Heart left ventricle (tissue), 16 donors: ENCODE measurements around the gene PRPF6. TPM values are rescaled to one million over a fixed set of nuclear protein-coding genes. Genes with fewer than 3 reads are reported as not detected.

Source experiments
- ATAC-seq, 4 donors: fragments of 200-7000 bp; cut with Tn5 transposase; one replicate each; pipeline ENCODE4 v1.9.1; 2020 to 2022; ENCODE audit warnings: moderate library complexity in 4 of 4, mild to moderate bottlenecking in 3 of 4, moderate number of reproducible peaks in 1 of 4
- DNase-seq, 5 donors: peaks; one replicate each; pipeline ENCODE4 v3.0.0-alpha.2; 2020
- H3K27ac ChIP-seq, 12 donors: fragments of 200-600 bp; sonication (generic) in 4 of 12; one replicate each; pipeline versions ENCODE4 v1.5.0 to v1.8.0; 2016 to 2022; ENCODE audit warnings: mild to moderate bottlenecking in 2 of 12
- H3K27me3 ChIP-seq, 9 donors: fragments of 200-600 bp; sonication (generic) in 2 of 9; one replicate each; pipeline versions ENCODE4 v1.5.1 to v1.8.0; 2016 to 2022; ENCODE audit warnings: mild to moderate bottlenecking in 3 of 9
- H3K36me3 ChIP-seq, 9 donors: fragments of 200-600 bp; sonication (generic) in 2 of 9; one replicate each; pipeline versions ENCODE4 v1.5.0 to v1.8.0; 2018 to 2022; ENCODE audit warnings: mild to moderate bottlenecking in 2 of 9
- H3K4me1 ChIP-seq, 12 donors: fragments of 200-600 bp; sonication (generic) in 4 of 12; one replicate each; pipeline versions ENCODE4 v1.5.0 to v1.8.0; 2016 to 2022; ENCODE audit warnings: mild to moderate bottlenecking in 3 of 12
- H3K4me3 ChIP-seq, 12 donors: fragments of 200-600 bp; sonication (generic) in 4 of 12; one replicate each; pipeline versions ENCODE4 v1.5.0 to v1.8.0; 2017 to 2022; ENCODE audit warnings: mild to moderate bottlenecking in 9 of 12, moderate library complexity in 4 of 12
- H3K9me3 ChIP-seq, 12 donors: fragments of 200-600 bp; sonication (generic) in 4 of 12; one replicate each; pipeline versions ENCODE4 v1.5.0 to v1.8.0; 2016 to 2022; ENCODE audit warnings: mild to moderate bottlenecking in 1 of 12
- POLR2A ChIP-seq, 2 donors: fragments of 450-650 bp; IDR thresholded peaks; one replicate each; pipeline ENCODE4 v1.6.1; 2017; ENCODE audit warnings: antibody characterized with exemption in 2 of 2, mild to moderate bottlenecking in 2 of 2, moderate library complexity in 2 of 2
- WGBS, 4 donors: extraction: QIAGEN DNeasy Blood & Tissue Kit in 2 of 4; methylation state at CpG; one replicate each; pipeline versions ENCODE4 v1.1.5 to v1.1.7; 2013 to 2018; 5-methylcytosine and 5-hydroxymethylcytosine counted together
- intact Hi-C, 10 donors: fragments of 100-400 bp; cut with DNase I; formaldehyde crosslinking; loops; one replicate each; pipeline versions ENCODE4 v1.11.1 to v1.14.2; 2022
- polyA plus RNA-seq, 2 donors: library from polyadenylated mRNA; stranded (reverse); fragments of 200-250 nt; gene quantifications; one replicate each; pipeline ENCODE4 v1.2.3, GENCODE V29; 2013
- total RNA-seq, 9 donors: library from RNA; depleted of rRNA in 2 of 9; stranded (reverse); fragments of >200 nt in 2 of 9; fragmentation: NEBNext Ultra II Directional in 3 of 9; extraction: Animal tissue kit (Norgen Biotek cat#: 25700) in 3 of 9; gene quantifications; one replicate each; pipeline versions ENCODE4 v1.1.0 to v1.2.4, GENCODE V29; 2016 to 2023
- TF ChIP-seq, protein P1 (sequence below), 12 donors: fragments of 200-600 bp; sonication (generic) in 4 of 12; IDR thresholded peaks; one replicate each; pipeline versions ENCODE4 v1.5.0 to v1.8.0; 2018 to 2022; ENCODE audit warnings: antibody characterized with exemption in 12 of 12, mild to moderate bottlenecking in 5 of 12
- donor health status: ischemic (EF 13 %, LVEDD 7.1; RV severe dilation, severe dysfunction).
- donor health status: healthy with polysubstance abuse.
- donor health status: DM: no; HTN: yes; CAD: no.
- donor health status: DM: no; HTN: no; CAD: no.
- donor health status: ischemic (EF 25% LVEDD 6.9; RV normal size, moderate dysfunction).
- donor health status: ischemic (EF 25% LVEDD 5.7; RV mildly dilated, moderate dysfunction).
- donor health status: healthy.
- donor health status: DM: yes; HTN: yes; CAD: no.
- donor health status: ischemic (EF 35%, LVEDD 5.7; RV mildly dilated, moderate dysfunction).
- donor health status: nonischemic (EF 11% LVEDD 7.7; RV severe dilation, severe dysfunction).
- donor health status: DM: yes; HTN: yes; CAD: no.
- donor health status: PGD.
- donor health status: ischemic (EF 29% LVEDD 5.4; RV normal size, mild dysfunction).
- donor health status: nonischemic (EF 23%, LVEDD 6.1; RV moderate dilation, normal function).

PRPF6 gene
- total and polyA plus RNA-seq, 11 donors: 31.0 to 62.6 (median 47.6) TPM

GRCh38 chr20:63968136-63968927 lies 12.6 kb upstream of the PRPF6 start:
- ATAC-seq: no peak
- Histone ChIP-seq H3K4me3 (peak overlapping the region in 10 of 12 donors; percentile 51 to 91 (median 70)), H3K9me3 (no peaks in the 10 kb centered on the region), H3K27me3 (no peaks in the 10 kb centered on the region), H3K27ac (peak overlapping the region in 10 of 12 donors; percentile 29 to 86 (median 70)), H3K36me3 (peaks cover 0 to 29% (median 14%) of the 10 kb centered on the region in 9 donors), H3K4me1 (peaks cover 0 to 31% (median 23%) of the 10 kb centered on the region in 12 donors)
- intact Hi-C loops: no loop called here
- DNase-seq: peak; percentile 19 to 50 (median 24)
- no peak for TF ChIP-seq POLR2A (IDR thresholded peaks at IDR 0.05)
- TF ChIP-seq, protein P1, sequence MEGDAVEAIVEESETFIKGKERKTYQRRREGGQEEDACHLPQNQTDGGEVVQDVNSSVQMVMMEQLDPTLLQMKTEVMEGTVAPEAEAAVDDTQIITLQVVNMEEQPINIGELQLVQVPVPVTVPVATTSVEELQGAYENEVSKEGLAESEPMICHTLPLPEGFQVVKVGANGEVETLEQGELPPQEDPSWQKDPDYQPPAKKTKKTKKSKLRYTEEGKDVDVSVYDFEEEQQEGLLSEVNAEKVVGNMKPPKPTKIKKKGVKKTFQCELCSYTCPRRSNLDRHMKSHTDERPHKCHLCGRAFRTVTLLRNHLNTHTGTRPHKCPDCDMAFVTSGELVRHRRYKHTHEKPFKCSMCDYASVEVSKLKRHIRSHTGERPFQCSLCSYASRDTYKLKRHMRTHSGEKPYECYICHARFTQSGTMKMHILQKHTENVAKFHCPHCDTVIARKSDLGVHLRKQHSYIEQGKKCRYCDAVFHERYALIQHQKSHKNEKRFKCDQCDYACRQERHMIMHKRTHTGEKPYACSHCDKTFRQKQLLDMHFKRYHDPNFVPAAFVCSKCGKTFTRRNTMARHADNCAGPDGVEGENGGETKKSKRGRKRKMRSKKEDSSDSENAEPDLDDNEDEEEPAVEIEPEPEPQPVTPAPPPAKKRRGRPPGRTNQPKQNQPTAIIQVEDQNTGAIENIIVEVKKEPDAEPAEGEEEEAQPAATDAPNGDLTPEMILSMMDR (IDR thresholded peaks at IDR 0.05): no peak
- 68 to 81% (median 77%) methylated on average over 6 to 14 of the region's 14 CpGs for WGBS, 4 donors

- H3K27me3 ChIP-seq: no peaks in the 10 kb centered on the region
- H3K27ac ChIP-seq: peak overlapping the region in 11 of 12 donors; percentile 29 to 86 (median 68)
- WGBS, 4 donors: 1 to 3% (median 2%) methylated on average over 15 to 70 of the region's 70 CpGs
- ATAC-seq (no peak), DNase-seq (peak; percentile 26 to 53 (median 42))
- H3K4me1 ChIP-seq: peaks cover 0 to 37% (median 29%) of the 10 kb centered on the region in 12 donors
- peaks cover 0 to 20% (median 7%) of the 10 kb centered on the region in 9 donors for H3K36me3 ChIP-seq
- intact Hi-C loops: no loop called here
- peak overlapping the region; percentile 21 to 91 (median 66) for H3K4me3 ChIP-seq
- no peaks in the 10 kb centered on the region for H3K9me3 ChIP-seq
- TF ChIP-seq, protein P1 (IDR thresholded peaks at IDR 0.05): no peak
- no peak for TF ChIP-seq POLR2A (IDR thresholded peaks at IDR 0.05)
These were observed 11.8 kb upstream of the PRPF6 start for GRCh38 chr20:63968928-63969760.

- WGBS, 4 donors: 4 to 29% (median 7%) methylated on average over 7 to 64 of the region's 73 CpGs
- Histone ChIP-seq H3K36me3 (peaks cover 0 to 16% (median 3%) of the 10 kb centered on the region in 9 donors), H3K9me3 (no peaks in the 10 kb centered on the region), H3K27ac (peak within 1 kb of the TSS in 11 of 12 donors; percentile 29 to 86 (median 70)), H3K27me3 (no peaks in the 10 kb centered on the region), H3K4me1 (peaks cover 0 to 40% (median 30%) of the 10 kb centered on the region in 12 donors), H3K4me3 (peak within 1 kb of the TSS; percentile 31 to 91 (median 66))
- TF ChIP-seq POLR2A (IDR thresholded peaks at IDR 0.05): peak in 1 of 2 donors; percentile 19
- TF ChIP-seq, protein P1 (IDR thresholded peaks at IDR 0.05): no peak
- ATAC-seq (peak in 2 of 4 donors; percentile 38 to 44), DNase-seq (peak; percentile 69 to 83 (median 75))
- intact Hi-C loops: loop anchor here (5.0 to 10.0 kb wide), 10 partner anchors 55 to 473 kb away; partner anchors contain the start of genes PTK6 (in 3 of the 10), DNAJC5 (in 2 of the 10), EEF1A2 (in 1 of the 10) and TNFRSF6B (in 1 of the 10)
These were observed 10.9 kb upstream of the PRPF6 start, which contains the start of gene ZNF512B for GRCh38 chr20:63969838-63970713. Gene ZNF512B (minus strand): TSS chr20:63969930. CDS start chr20:63967950, 1,980 bp downstream.
